GM19372 (cell line): ENCODE data around the gene CAPS.

Experiments used
- ATAC-seq: cut with Tn5 transposase; IDR thresholded peaks from one replicate; pipeline ENCODE4 v1.9.1; 2021; ENCODE audit warnings: mild to moderate bottlenecking, low read depth, moderate library complexity; ENCODE audit not compliant: unreplicated experiment

CAPS gene

DNA sequence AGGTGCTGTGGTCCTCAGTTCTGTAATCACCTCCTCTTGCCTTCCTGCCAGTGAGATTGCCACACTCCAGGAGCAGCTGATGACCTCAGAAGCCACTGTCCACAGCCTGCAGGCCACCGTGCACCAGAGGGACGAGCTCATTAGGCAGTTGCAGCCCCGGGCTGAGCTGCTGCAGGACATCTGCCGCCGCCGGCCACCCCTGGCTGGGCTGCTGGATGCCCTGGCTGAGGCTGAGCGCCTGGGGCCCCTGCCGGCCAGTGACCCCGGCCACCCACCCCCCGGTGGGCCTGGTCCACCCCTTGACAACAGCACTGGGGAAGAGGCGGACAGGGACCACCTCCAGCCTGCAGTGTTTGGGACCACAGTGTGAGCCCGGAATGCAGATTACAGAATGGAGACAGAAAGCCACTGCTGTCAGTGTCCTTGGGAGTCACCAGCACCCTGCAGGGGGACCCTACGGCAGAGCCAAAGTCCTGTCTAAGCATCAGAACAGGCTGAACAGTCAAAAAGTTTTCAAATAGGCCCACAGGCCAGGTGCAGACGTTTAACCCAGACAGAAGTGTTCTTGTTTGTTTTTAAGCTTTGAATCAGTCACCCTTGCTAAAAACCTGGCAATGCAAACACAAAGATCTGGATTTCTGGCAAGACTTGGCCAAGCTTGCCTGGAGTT is 5.1 kb upstream of the CAPS start:
- no peak for ATAC-seq

DNA sequence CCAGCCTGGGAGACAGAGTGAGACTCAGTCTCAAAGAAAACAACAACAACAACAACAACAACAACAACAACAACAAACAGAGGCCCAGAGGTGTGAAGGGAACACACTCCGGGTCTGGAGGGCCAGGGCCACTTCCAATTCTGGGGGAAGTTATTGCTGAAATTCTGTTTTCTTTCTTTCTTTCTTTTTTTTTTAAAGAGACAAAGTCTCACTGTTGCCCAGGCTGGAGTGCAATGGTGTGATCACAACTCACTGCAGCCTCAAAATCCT is 3.5 kb upstream of the CAPS start:
- no peak for ATAC-seq

DNA sequence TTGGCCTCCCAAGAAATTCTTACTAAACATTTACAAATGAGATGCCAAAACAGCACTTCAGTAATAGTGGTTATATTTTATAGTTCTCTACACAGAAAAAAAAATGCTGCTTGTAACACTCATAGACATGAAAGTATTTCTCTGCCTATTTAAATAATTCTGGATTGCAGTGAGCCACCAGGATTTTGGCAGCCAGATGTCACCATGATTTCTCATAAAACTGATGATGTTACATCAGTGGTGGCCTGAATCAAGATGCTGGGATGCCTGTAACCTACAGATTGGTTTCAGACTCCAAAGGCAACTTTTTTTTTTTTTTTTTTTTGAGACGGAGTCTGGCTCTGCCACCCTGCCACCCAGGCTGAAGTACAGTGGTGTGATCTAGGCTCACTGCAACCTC is 2.7 kb upstream of the CAPS start:
- ATAC-seq = no peak

DNA sequence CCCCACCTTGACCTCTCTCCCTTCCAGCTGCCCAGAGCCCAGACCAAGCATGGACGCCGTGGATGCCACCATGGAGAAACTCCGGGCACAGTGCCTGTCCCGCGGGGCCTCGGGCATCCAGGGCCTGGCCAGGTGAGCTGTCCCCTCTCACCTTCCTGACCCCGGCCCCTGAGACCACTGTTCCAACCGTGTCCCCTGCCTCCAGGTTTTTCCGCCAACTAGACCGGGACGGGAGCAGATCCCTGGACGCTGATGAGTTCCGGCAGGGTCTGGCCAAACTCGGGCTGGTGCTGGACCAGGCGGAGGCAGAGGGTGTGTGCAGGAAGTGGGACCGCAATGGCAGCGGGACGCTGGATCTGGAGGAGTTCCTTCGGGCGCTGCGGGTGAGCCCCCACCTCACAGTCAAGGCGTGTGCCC is 312 bp downstream of the CAPS start:
- no peak for ATAC-seq

DNA sequence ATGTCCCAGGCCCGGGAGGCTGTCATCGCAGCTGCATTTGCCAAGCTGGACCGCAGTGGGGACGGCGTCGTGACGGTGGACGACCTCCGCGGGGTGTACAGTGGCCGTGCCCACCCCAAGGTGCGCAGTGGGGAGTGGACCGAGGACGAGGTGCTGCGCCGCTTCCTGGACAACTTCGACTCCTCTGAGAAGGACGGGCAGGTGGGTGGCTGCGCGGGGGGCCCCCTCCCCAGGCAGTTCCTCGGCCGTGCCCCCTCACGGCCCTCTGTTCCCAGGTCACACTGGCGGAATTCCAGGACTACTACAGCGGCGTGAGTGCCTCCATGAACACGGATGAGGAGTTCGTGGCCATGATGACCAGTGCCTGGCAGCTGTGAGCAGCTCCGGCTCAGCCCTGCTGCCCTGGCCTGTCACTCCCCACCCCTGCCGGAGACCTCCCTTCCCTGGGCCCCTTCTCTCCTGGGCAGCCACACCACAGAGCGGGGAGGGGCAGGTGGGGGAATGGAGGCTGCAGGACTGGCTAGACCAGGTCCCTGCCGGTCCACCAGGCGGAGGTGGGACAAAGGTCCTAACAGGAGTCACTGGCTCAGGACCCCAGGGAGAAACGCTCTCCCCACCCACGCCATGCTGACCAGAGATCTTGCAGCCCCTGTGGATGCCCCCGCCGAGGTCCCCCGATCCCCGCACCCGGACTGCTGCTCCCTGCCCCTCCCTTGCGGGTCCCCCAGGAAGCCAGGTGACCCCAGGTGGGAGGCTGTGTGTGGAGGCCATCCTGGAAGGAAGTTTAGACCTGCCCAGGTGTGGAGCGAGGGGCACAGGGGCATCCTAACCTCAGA is 1.1 kb downstream of the CAPS start:
- no peak for ATAC-seq

DNA sequence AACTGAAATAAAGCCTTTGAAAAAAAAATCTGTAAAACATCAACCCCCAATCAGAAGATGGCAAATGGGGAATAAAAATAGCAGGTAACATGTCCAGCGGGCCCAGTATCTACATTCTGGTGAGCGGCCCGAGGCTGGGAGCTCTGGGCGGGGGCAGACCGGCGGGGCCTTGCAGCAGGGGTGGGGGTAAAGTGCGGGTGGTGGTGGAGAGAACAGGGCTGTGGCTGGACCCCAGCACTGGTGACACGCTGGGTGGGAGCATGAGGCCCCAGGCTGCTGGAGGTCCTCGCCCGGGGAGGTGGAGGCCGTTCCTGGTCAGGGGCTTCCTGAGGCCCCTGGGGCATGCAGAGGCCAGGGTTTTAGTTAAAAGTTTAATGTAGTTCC is 1.7 kb downstream of the CAPS start:
- no peak for ATAC-seq

DNA sequence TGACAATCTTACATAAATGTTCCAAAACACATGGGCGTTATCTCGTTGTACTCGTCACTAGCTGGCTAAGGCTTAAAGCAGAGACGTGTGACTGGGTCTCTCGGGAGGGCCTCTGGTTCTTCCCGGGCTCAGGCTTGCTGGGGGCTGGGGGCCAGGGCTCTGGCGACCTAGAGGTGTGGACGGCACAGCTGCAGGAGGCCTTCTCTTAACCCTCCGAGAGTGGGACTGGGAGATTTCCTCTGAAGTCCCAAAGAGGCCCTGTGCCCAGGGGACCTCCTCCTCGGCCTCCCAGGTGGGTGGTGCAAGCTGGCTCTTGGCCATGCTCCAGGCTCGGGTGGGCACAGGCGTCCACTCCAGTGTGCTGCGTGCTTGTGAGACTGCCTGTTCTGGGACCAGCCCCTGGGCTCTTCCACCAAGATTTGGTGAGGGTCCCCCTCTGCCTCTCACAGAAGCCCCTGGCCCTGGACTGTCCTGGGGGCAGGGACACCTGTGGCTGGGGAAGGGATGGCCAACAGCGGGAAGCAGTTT is 2.2 kb downstream of the CAPS start:
- no peak for ATAC-seq

DNA sequence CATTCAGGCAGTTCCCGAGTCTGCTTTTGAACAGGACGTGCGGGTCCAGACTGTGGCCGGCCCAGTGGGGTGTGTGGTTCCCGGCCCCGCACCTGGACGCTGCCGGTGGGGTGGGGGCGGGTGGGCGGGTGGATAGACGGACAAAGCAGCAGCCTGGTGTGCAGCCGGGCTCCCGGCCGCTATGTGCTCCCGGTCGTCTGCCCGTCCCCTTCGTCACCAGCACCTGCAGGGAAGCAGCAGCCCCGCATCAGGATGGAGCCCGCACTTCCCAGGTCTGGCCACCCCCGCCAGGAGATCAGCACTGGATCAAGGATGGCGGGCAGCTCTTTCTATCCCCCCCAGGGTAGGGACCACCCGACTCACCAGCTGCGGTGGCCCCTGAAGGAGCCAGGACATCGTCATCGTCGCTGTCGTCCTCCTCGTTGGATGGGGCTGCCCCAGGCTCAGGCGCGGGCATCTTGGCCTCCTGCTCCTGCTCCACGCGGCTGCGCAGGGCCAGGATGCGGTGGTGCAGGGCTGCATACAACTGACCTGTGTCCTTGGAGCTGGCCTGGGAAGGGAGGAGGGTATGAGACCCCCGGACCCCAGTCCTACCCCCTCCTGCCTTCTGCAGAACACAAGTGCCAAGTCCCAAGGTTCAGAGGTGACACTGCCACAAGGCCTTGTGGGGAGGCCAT is 3.5 kb downstream of the CAPS start:
- no peak for ATAC-seq

DNA sequence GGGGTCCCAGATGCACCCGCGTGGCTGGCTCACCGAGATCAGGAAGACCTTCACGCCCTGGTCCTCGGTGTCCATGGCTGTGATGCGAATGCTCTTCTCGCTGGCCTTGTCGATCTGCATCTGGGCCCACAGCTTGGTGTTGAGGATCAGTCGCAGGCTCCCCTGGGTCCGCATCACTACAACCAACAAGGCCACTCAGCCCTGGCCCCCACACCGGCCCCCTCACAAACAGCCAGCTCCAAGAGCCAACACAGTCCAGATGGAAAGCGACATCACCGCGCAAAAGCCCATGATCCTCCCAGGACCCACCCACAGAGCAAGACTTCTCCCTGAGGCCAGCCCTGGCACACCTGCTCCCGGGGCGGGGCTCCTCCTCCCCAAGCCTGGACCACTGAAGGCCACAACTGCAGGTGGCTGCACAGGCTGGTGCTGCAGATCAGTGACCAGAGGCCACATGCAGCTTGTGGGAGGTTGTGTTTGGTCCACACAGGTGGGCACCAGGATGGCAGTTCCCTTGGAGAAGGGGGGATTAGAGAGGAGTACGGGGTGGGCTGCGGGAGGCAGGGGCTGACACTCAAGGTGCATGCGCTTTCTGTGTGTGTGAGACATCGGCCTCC is 4.5 kb downstream of the CAPS start:
- ATAC-seq = no peak

DNA sequence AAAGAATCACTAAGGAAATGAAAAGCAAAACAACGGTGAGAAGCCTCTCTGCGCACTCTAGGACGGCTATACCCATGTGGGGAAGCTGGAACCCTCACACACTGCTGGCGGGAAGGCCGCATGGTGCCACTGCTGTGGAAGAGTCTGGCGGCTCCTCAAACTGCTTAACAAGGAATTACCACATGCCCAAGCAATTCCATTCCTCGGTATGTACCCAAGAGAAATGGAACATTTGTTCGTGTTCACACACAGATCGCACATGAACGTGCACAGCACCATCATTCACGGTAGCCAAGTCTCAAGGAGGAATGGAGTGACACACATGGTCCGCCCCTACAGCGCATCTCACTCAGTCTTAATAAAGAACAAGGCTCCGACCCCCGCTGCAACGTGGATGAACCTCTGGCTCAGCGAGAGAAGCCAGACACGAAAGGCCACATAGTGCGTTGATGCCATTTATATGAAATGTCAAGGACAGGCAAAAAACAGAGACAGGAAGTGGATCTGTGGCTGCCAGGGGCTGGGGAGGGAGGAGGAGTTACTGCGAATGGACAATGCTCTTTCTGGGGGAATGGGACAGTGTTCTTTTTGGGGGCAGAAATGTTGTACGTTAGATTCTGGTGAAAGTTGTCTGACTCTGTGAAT is 7.6 kb downstream of the CAPS start:
- no peak for ATAC-seq

DNA sequence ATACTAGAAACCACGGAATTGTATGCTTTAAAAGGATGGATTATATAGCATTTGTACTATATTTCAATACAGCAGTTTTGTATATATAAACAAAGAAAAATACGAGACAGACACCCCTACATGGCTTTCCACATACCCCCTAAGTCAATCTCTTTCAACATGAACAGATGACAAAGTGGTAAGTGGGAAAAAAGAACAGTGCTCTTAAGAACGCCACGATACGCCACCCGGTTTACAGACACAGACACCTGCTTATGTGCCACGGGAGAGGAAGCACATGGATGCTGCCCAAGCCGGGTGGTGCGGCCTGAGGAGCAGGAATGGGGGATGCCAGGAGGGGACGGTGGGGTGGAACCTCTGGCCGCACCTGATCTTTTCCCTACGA is 8.1 kb downstream of the CAPS start:
- ATAC-seq = no peak

DNA sequence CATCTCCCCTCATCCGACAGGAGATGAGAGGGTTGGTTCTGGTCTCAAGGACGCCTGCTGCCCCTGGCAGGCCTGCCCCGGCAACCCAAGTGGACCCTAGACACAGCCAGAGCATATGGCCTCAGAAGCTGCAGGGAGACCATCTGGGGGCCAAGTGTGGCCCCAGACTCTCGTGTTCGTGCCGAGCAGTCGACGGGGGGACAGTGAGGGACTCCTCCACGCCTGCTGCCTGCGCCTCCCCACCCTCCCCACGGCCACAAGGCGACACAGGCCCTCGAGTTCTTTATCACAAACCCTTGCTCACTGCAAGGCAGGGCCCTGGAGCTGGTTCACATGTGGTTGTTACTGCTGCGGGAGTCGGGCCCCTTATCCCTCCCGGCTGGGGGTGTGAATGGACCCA is 9.3 kb downstream of the CAPS start:
- ATAC-seq = no peak

DNA sequence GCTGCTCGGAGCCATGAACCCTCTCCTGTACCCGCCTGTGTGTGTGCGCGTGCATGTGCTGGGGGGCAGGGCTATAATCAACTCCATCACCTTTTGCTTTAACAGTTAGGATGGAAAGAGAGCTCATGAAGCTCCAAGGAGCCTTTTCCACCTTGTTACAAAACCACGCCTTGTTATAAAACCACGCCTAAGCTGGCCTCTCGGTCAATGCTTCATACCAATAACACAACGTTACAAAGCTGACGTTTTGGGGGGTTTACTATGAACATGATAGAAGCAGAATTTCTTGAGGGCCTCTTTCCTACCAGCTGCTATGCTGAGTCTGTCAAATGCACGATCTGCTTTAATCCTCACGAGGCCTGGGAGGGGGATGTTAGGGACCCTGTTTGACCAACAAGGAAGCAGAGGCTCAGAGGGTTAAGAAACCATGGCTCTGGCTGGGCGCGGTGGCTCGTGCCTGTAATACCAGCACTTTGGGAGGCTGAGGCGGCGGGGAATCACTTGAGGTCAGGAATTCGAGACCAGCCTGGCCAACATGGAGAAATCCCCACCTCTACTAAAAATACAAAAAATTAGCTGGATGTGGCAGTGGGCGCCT is 11.9 kb downstream of the CAPS start:
- no peak for ATAC-seq

DNA sequence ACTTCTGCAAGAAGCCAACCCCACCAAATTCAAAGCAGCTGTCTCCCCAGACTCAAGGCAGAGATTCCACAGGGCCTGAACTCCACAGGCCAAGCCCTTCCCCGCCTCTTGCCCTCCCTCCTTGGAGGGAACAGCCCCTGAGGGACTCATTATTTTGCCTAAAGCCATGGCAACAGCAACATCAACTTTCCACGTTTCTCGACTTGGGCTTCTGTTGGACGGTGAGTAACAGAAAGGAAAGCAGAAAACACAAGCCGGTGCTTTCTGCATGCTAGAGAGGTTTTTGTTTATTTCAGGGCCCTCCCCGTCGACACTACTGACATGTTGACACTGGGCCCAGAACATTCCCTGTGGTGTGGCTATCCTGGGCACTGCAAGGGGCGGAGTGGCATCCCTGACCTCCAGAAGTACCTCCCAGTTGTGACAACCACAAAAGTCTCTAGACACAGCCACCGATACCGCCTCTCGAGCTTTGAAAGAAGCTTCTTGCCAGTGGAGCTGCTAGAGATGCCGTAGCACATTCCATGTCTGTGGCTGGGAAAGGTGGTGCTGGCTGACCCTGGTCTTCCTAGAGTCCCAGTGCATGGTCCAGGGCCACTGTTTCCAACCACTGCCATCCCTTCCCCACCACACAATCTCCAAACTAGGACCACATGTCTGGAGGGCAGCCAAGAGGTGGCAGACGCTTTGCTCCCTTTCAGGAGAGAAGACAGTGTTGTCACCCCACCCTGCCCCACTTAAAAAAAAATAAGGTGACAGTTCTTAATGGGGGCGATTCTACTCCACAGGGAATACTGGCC is 12.8 kb downstream of the CAPS start:
- ATAC-seq = no peak

DNA sequence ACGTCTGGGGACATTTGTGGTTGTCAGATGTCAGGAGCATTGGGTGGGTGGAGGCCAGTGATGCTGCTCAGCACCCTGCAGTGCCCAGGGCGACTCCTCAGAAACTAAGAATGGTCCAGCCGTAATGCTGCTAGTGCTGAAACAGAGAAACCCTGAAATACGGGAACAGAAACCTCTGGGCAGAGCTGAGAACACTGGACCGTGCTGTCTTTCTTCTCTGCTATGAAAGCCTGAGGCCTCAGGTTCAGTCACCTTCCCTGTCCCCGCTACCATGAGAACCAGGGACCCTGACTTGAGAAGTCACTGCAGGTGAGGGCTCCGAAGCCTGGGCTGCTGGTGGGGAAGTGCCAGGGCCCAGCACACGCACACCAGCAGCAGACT is 13.4 kb downstream of the CAPS start:
- ATAC-seq = no peak

DNA sequence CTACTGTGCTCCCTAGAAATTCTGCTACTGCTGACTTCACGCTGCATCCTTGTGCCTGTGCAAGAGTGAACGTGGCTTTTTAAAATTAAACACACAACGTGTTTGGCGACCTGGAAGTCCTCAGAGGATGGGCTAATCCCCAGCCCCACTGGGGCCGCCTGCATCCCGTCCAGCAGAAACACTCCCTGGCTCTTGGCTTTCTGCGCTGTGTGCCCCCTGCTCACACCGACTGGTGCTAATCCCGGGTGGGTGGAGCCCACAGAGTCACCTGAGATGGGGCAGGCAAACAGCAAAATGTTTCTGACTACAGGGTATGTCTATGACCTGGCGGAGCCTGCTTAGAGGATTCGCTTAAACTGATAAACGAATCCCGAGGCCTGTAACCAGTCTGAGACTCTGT is 15.1 kb downstream of the CAPS start:
- ATAC-seq = no peak

DNA sequence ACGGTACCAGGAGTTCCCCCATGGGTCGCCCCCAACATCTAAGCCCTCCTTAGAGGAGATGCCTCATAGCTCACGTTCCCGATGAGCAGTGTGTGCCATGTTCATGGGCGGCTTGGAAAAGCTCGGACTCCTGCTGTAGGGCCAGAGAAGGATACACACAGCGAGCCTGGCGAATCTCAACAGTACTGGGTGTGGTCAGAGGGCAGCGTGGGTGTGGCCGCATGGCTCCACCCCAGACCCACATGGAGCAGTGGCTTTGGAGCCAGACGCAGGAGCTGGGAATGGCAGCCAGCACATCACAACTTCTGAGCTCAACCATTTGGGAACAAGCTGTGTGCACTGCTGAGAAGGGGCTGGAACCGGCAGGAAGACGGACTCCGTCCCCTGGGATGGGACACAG is 15.6 kb downstream of the CAPS start:
- no peak for ATAC-seq

DNA sequence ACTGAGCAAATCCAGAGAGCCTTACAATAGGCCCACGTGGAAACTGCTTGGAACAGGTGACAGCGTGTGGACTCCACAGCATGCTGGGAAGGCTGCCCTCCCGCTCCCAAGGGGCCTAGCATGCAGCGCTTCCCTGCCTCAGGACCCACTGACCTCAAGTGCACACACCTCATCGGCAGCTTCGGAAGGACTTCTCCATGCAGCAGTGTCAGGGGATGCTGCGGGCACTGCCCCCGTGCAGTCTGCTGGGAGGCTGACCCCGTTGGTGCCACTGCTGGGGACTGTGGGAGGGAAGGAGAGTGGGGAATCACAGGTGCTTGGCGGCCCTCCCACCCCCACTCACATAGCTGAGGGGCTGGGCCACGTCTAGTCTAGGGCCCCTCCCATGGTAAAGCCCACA is 17.2 kb downstream of the CAPS start:
- no peak for ATAC-seq

DNA sequence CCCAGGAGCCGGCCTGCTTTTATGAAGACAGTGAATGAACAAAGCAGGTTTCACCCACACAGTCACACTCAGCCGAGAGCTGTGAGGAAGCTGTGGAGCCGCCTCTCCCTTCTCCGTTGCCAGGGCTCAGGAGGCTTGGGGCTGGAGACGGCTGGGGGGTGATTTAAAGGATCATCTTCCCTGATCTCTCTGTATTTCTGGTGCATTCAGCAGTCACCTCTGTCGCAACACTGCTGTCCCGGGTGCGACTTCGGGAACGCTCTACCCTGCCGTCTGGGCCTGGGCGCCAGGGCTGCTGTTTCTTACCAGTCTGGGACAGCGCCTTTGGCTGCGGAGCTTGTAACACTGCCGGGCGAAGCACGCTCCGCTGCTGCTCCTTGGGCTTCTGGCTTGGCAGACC is 18.1 kb downstream of the CAPS start:
- ATAC-seq = no peak
